GM06990 (cell line): ENCODE measurements around the gene RASGRP3.

ENCODE experiments used
- DNase-seq: peaks from one replicate; pipeline ENCODE4 v3.0.0-alpha.2; 2011; ENCODE audit not compliant: insufficient read length; ENCODE audit errors: extremely low read depth
- H3K27me3 ChIP-seq: replicated peaks from 2 replicates; pipeline ENCODE4 v1.6.0; 2011; ENCODE audit warnings: low read length; ENCODE audit not compliant: control insufficient read depth, insufficient read depth
- H3K36me3 ChIP-seq: 2 replicates; pipeline ENCODE4 v1.5.1; 2011; ENCODE audit warnings: low read length; ENCODE audit not compliant: control insufficient read depth, insufficient read depth
- H3K4me3 ChIP-seq: replicated peaks from 2 replicates; pipeline ENCODE4 v1.5.1; 2011; ENCODE audit warnings: low read depth, mild to moderate bottlenecking, control low read depth, low read length
- TF ChIP-seq, protein P1 (sequence below): IDR thresholded peaks from 2 replicates; pipeline ENCODE4 v1.5.1; 2011; ENCODE audit warnings: low read length, control low read depth, mild to moderate bottlenecking, inconsistent platforms; ENCODE audit not compliant: insufficient read depth, poor library complexity, severe bottlenecking

The RASGRP3 gene

DNA sequence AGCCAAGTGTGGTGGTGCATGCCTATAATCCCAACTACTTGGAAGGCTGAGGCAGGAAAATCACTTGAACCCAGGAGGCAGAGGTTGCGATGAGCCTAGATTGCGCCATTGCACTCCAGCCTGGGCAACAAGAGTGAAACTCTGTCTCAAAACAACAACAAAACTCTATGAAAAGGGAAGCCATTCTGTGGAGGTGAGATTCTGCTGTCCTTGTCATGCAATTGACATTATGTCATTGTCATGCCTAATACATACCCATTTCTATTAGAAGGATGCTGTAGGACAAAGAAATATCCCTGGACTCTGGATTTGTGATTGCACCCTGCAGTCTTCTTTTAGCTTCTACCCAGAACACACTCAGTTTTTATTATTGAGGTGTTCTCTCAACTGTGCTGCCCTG is 8.6 kb downstream of the RASGRP3 start:
- TF ChIP-seq, protein P1, sequence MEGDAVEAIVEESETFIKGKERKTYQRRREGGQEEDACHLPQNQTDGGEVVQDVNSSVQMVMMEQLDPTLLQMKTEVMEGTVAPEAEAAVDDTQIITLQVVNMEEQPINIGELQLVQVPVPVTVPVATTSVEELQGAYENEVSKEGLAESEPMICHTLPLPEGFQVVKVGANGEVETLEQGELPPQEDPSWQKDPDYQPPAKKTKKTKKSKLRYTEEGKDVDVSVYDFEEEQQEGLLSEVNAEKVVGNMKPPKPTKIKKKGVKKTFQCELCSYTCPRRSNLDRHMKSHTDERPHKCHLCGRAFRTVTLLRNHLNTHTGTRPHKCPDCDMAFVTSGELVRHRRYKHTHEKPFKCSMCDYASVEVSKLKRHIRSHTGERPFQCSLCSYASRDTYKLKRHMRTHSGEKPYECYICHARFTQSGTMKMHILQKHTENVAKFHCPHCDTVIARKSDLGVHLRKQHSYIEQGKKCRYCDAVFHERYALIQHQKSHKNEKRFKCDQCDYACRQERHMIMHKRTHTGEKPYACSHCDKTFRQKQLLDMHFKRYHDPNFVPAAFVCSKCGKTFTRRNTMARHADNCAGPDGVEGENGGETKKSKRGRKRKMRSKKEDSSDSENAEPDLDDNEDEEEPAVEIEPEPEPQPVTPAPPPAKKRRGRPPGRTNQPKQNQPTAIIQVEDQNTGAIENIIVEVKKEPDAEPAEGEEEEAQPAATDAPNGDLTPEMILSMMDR = no peak
- no peak overlapping the region for H3K4me3 ChIP-seq
- no peak for DNase-seq
- H3K27me3 ChIP-seq = no peaks in the 10 kb centered on the region
- H3K36me3 ChIP-seq = no peaks in the 10 kb centered on the region

DNA sequence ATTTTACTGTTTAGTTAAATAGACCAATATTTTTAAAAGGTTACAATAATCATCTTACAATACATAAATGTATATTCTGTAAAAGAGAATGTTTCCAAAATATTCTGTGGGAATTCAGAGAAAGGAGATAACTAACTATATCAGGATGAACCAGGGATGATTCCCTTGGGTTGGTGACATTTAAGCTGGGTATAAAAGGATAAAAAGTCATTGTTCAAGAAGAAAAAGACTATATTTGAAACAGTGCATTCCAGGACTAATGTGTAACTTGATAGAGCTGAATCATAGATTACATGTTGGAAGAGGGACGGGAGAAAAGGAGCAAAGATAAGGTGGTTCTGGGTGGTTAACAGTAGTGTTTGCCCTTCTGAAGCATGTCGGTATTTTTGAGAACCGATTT is 10.1 kb downstream of the RASGRP3 start:
- Histone ChIP-seq H3K36me3 (no peaks in the 10 kb centered on the region), H3K4me3 (no peak overlapping the region), H3K27me3 (no peaks in the 10 kb centered on the region)
- TF ChIP-seq, protein P1 = no peak
- DNase-seq = no peak

DNA sequence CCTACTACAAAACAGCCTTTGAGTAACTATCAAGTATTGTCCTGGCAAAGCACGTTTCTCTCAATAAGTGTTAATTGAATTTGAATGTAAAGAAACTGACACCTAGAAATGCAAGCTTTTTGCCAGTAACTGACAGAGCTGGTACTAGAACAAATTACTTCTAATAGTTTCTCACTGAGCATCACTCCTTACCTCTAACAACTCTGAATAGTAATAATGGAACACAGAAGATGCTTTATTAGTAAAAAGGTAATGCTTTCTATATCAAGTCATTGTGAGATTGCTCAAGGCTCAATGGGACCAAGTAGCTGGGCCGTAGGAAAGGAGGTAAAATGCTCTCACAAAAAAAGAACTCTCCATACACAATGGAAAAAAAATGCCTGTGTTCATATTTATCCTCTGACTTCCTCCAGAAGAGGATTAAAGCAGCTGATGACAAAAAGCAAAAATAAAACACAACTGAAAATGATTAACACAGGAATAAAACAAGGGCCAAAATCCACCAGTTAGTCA is 11.8 kb downstream of the RASGRP3 start:
- DNase-seq = no peak
- no peaks in the 10 kb centered on the region for H3K27me3 ChIP-seq
- no peaks in the 10 kb centered on the region; the same call in 1 of the 2 replicates for H3K36me3 ChIP-seq
- TF ChIP-seq, protein P1 = no peak
- peak overlapping the region; percentile 31 for H3K4me3 ChIP-seq

DNA sequence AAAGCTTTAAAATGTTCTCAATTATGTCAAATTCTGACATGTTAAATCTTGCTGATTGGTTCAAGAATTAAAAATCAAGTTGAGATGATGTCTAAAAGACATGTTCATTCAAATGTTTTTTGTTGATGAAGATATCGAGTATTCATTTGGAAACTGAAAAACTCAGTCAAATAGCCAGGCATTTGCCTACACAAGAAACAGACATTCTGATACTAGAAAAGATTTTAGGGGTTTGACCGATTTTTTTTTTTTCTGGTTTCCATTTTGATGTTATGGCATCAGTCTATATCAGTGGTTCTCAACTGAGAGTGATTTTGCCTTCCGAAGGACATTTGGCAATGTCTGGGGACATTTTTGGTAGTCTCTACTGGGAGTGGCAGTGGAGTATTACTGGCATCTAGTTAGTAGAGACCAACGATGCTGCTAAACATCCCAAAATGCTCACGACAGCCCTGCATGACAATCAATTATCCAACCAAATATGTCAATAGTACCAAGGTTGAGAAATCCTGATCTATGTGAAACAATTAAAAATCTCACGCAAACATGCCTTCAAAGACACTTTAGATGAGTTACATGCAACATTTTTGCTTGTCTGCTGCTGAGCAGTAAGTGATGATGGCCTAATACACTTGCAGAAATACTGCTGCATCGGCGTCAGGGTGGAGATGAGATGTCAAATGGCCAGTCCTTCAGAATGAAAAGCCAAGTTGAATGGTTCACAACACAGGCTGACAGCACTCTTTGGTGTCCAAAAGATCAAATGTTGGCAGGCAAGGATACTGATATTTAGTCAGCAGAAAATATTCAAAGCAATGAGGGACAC is 12.5 kb downstream of the RASGRP3 start:
- no peak for DNase-seq
- TF ChIP-seq, protein P1 = no peak
- H3K36me3 ChIP-seq = no peaks in the 10 kb centered on the region; the same call in 1 of the 2 replicates
- no peaks in the 10 kb centered on the region for H3K27me3 ChIP-seq
- peak overlapping the region; percentile 35 for H3K4me3 ChIP-seq

DNA sequence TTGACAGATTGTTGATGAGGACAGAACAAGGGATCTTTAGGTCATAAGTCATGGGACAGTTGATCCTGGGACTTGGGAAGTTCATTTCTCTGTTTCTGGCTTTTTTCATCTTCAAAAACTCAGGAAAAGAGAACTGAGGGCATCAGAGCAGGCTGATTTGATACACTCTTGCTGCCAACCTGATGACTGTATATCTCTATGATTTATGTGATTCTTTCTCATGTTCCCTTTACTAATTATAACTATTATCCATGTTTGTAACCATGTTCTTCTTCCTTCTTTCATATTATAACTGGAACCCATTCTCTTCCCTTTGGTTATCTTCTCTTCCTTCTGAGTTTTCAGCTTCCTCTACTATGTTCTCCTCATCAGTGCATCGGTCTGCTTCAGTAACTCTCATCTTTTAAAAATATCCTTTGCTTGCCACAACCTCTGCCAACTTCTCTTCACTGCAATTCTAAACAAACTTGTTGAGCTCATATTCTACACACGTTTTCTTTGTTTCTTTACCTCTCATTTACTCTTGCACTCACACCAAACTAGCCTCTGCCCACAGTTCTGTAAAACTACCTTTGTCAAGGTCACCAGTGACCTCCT is 13.5 kb downstream of the RASGRP3 start:
- TF ChIP-seq, protein P1 = no peak
- Histone ChIP-seq H3K4me3 (no peak overlapping the region), H3K36me3 (no peaks in the 10 kb centered on the region; the same call in 1 of the 2 replicates), H3K27me3 (no peaks in the 10 kb centered on the region)
- no peak for DNase-seq
